Panc1 (cell line): ENCODE results near the gene GNAS-AS1. TPM values are rescaled to one million over a fixed set of nuclear protein-coding genes. Genes with fewer than 3 reads are reported as not detected.

Source experiments
- ATAC-seq: fragments of 200-7000 bp; cut with Tn5 transposase; 2 replicates; pipeline ENCODE4 v1.9.1; 2020; ENCODE audit warnings: mild to moderate bottlenecking, moderate library complexity
- BruUV-seq: library from RNA; stranded (reverse); fragments of 400-500 nt; replicated peaks from 2 replicates; lab custom pipeline; 2021; lab: Mats Ljungman, UMichigan
- CTCF ChIA-PET: fragments of 300-600 bp; sonication (Branson Sonifier 250); formaldehyde crosslinking; loops from one replicate; lab custom pipeline; 2022; ENCODE audit warnings: antibody characterized with exemption; lab: Charles Lee
- POLR2A ChIA-PET: fragments of 300-600 bp; sonication (Branson Sonifier 250); formaldehyde crosslinking; loops from one replicate; lab custom pipeline; 2022; ENCODE audit warnings: antibody characterized with exemption; lab: Charles Lee
- DNase-seq: peaks from one replicate; pipeline ENCODE4 v3.0.0-alpha.2; 2010; ENCODE audit warnings: low read depth, low spot score
- H3K27ac ChIP-seq: 2 replicates; pipeline ENCODE4 v1.5.1; 2011; ENCODE audit warnings: mild to moderate bottlenecking, low read length, inconsistent platforms
- H3K27me3 ChIP-seq: fragments of 200-500 bp; sonication (Bioruptor generic); 2 replicates; pipeline ENCODE4 v1.6.0; 2014; ENCODE audit warnings: low read length, inconsistent platforms; ENCODE audit not compliant: control insufficient read depth, insufficient read depth
- H3K36me3 ChIP-seq: fragments of 200-500 bp; sonication (Bioruptor generic); 2 replicates; pipeline ENCODE4 v1.5.1; 2014; ENCODE audit warnings: inconsistent platforms, mild to moderate bottlenecking, low read length, moderate library complexity; ENCODE audit not compliant: control insufficient read depth, insufficient read depth
- H3K4me1 ChIP-seq: 2 replicates; pipeline ENCODE4 v1.5.1; 2011; ENCODE audit warnings: inconsistent platforms, mild to moderate bottlenecking, low read length, moderate library complexity; ENCODE audit not compliant: control insufficient read depth, insufficient read depth
- H3K4me3 ChIP-seq, 2 experiments: 2 replicates each; pipeline ENCODE4 v1.5.1; 2011 to 2012; ENCODE audit warnings: low read depth in 2 of 2, low read length in 2 of 2, mild to moderate bottlenecking in 2 of 2, inconsistent platforms in 1 of 2, moderate library complexity in 1 of 2
- H3K9me3 ChIP-seq: fragments of 200-500 bp; sonication (Bioruptor generic); 2 replicates; pipeline ENCODE4 v1.5.1; 2014; ENCODE audit warnings: low read depth, mild to moderate bottlenecking, inconsistent platforms, low read length, moderate library complexity; ENCODE audit not compliant: control insufficient read depth, insufficient read depth
- CTCF ChIP-seq: fragments of 450-650 bp; IDR thresholded peaks from 2 replicates; pipeline ENCODE4 v1.5.1; 2017; ENCODE audit warnings: mild to moderate bottlenecking
- POLR2AphosphoS5 ChIP-seq: IDR thresholded peaks from 2 replicates; pipeline ENCODE4 v1.6.1; 2012; ENCODE audit warnings: mild to moderate bottlenecking, low read depth, low read length, moderate library complexity
- REST ChIP-seq, 2 experiments: IDR thresholded peaks; 2 replicates each; pipeline ENCODE4 v1.6.1; 2011 to 2012; ENCODE audit warnings: low read depth in 2 of 2, control low read depth in 1 of 2, low read length in 1 of 2, mild to moderate bottlenecking in 1 of 2, moderate library complexity in 1 of 2; ENCODE audit not compliant: insufficient read depth in 1 of 2
- SIN3A ChIP-seq: IDR thresholded peaks from 2 replicates; pipeline ENCODE4 v1.6.1; 2012; ENCODE audit warnings: low read depth, mild to moderate bottlenecking, low read length, moderate library complexity, borderline replicate concordance; ENCODE audit not compliant: insufficient read depth
- TCF7L2 ChIP-seq: IDR thresholded peaks from 2 replicates; pipeline ENCODE4 v1.6.1; 2011; ENCODE audit warnings: mild to moderate bottlenecking, low read depth, low read length, inconsistent platforms
- in situ Hi-C: cut with HindIII; loops from 2 replicates; pipeline ENCODE4 v1.10.0; 2016; ENCODE audit warnings: low sequenced_read_pairs, low pct_unique_long_range_greater_than_20kb
- intact Hi-C: fragments of 100-400 bp; cut with micrococcal nuclease; formaldehyde crosslinking; loops from one replicate; pipeline ENCODE4 v1.10.0; 2022; ENCODE audit not compliant: unreplicated experiment
- total RNA-seq: library from RNA; stranded (reverse); gene quantifications from one replicate; pipeline ENCODE4 v1.2.1, GENCODE V29; 2021; ENCODE audit not compliant: unreplicated experiment

The GNAS-AS1 gene
- total RNA-seq, 1 experiment from 2014 or later: not detected

GRCh38 chr20:58851221-58851968 is 693 bp upstream of the GNAS-AS1 start:
- in situ Hi-C loops (no loop called here), intact Hi-C loops (no loop called here)
- ATAC-seq (no peak), DNase-seq (no peak)
- TF ChIP-seq TCF7L2: no peak
- TF ChIP-seq REST (IDR thresholded peaks at IDR 0.05; ENCODE audit: insufficient read depth in 1 of 2, low read depth in 2 of 2, low read length in 1 of 2): no peak
- no peak for TF ChIP-seq SIN3A
- no peak for TF ChIP-seq POLR2AphosphoS5
- ChIA-PET CTCF (interaction anchor here (0.5 kb wide), 1 partner anchor 16 kb away, joined by 8 read pairs; no protein-coding TSS in a partner anchor), POLR2A (no interaction called here)
- Histone ChIP-seq H3K9me3 (no peaks in the 10 kb centered on the region), H3K36me3 (no peaks in the 10 kb centered on the region), H3K27ac (no peak overlapping the region), H3K4me3 (no peak overlapping the region), H3K4me1 (no peaks in the 10 kb centered on the region), H3K27me3 (peaks cover 8% of the 10 kb centered on the region; the same call in 1 of the 2 replicates)
- no TSS peak for BruUV-seq

- peaks cover 3% of the 10 kb centered on the region; the same call in 1 of the 2 replicates for H3K4me1 ChIP-seq
- no peaks in the 10 kb centered on the region for H3K36me3 ChIP-seq
- intact Hi-C loops: no loop called here
- no peak overlapping the region for H3K27ac ChIP-seq
- peaks cover 40% of the 10 kb centered on the region for H3K27me3 ChIP-seq
- ATAC-seq: no peak
- no peaks in the 10 kb centered on the region for H3K9me3 ChIP-seq
- no peak overlapping the region for H3K4me3 ChIP-seq
- no peak for TF ChIP-seq POLR2AphosphoS5
- no peak for TF ChIP-seq SIN3A
- TF ChIP-seq TCF7L2: no peak
- TF ChIP-seq CTCF: no peak; the same call in 1 of the 2 replicates
- TF ChIP-seq REST (IDR thresholded peaks at IDR 0.05; ENCODE audit: insufficient read depth in 1 of 2, low read depth in 2 of 2, low read length in 1 of 2): no peak
- DNase-seq: no peak
- in situ Hi-C loops: no loop called here
- BruUV-seq: no TSS peak
- ChIA-PET POLR2A (no interaction called here), CTCF (no interaction called here)
Measured at GRCh38 chr20:58847463-58847862, 3.2 kb downstream of the GNAS-AS1 start.
